Ascending aorta (tissue), 2 donors: ENCODE results near the gene PRR12. TPM values are rescaled to one million over a fixed set of nuclear protein-coding genes. Genes with fewer than 3 reads are reported as not detected.

Source experiments
- DNase-seq, 2 donors: peaks; one replicate each; pipeline ENCODE4 v3.0.0-alpha.2; 2019; ENCODE audit warnings: low spot score in 2 of 2
- H3K27ac ChIP-seq, 2 donors: fragments of 200-600 bp; sonication (generic); one replicate each; pipeline ENCODE4 v1.5.1; 2016 to 2017; ENCODE audit warnings: mild to moderate bottlenecking in 1 of 2
- H3K27me3 ChIP-seq: fragments of 200-600 bp; sonication (generic); one replicate; pipeline ENCODE4 v1.5.1; 2017
- H3K36me3 ChIP-seq, 2 donors: fragments of 200-600 bp; sonication (generic); one replicate each; pipeline ENCODE4 v1.5.1; 2016
- H3K4me1 ChIP-seq, 2 donors: fragments of 200-600 bp; sonication (generic); one replicate each; pipeline ENCODE4 v1.5.1; 2016 to 2017; ENCODE audit warnings: mild to moderate bottlenecking in 1 of 2
- H3K4me3 ChIP-seq, 2 donors: fragments of 200-600 bp; sonication (generic); one replicate each; pipeline ENCODE4 v1.5.1; 2016 to 2017; ENCODE audit warnings: mild to moderate bottlenecking in 1 of 2
- H3K9me3 ChIP-seq, 2 donors: fragments of 200-600 bp; sonication (generic); one replicate each; pipeline ENCODE4 v1.5.1; 2016
- intact Hi-C: fragments of 100-400 bp; cut with DNase I; formaldehyde crosslinking; loops from one replicate; pipeline ENCODE4 v1.15.1; 2023
- total RNA-seq: library from RNA; depleted of rRNA; stranded (reverse); fragments of >200 nt; gene quantifications from one replicate; pipeline ENCODE4 v1.1.0, GENCODE V29; 2016
- TF ChIP-seq, protein P1 (sequence below), 3 experiments: fragments of 200-600 bp in 2 of 3; fragments of 450-650 bp in 1 of 3; sonication (generic) in 2 of 3; IDR thresholded peaks; one replicate each; pipeline ENCODE4 v1.5.1; 2016 to 2019; ENCODE audit warnings: antibody characterized with exemption in 3 of 3, mild to moderate bottlenecking in 1 of 3, moderate library complexity in 1 of 3

PRR12 gene
- total RNA-seq, 1 donor from 2014 or later, result 23.6 TPM

DNA sequence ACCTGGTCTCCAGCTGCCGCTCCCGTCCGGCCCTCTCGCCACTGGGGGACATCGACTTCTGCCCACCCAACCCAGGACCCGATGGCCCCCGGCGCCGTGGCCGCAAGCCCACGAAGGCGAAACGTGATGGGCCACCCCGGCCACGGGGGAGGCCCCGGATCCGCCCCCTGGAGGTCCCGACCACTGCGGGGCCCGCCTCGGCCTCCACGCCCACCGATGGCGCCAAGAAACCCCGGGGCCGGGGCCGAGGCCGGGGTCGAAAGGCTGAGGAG lies 6.7 kb downstream of the PRR12 start:
- Histone ChIP-seq H3K36me3 (peaks cover 75 to 83% of the 10 kb centered on the region in 2 donors), H3K4me3 (no peak overlapping the region), H3K27me3 (no peaks in the 10 kb centered on the region), H3K27ac (no peak overlapping the region), H3K4me1 (peaks cover 2 to 9% of the 10 kb centered on the region in 2 donors), H3K9me3 (no peaks in the 10 kb centered on the region)
- DNase-seq, result no peak
- intact Hi-C loops, result no loop called here
- TF ChIP-seq, protein P1, sequence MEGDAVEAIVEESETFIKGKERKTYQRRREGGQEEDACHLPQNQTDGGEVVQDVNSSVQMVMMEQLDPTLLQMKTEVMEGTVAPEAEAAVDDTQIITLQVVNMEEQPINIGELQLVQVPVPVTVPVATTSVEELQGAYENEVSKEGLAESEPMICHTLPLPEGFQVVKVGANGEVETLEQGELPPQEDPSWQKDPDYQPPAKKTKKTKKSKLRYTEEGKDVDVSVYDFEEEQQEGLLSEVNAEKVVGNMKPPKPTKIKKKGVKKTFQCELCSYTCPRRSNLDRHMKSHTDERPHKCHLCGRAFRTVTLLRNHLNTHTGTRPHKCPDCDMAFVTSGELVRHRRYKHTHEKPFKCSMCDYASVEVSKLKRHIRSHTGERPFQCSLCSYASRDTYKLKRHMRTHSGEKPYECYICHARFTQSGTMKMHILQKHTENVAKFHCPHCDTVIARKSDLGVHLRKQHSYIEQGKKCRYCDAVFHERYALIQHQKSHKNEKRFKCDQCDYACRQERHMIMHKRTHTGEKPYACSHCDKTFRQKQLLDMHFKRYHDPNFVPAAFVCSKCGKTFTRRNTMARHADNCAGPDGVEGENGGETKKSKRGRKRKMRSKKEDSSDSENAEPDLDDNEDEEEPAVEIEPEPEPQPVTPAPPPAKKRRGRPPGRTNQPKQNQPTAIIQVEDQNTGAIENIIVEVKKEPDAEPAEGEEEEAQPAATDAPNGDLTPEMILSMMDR (IDR thresholded peaks at IDR 0.05), result no peak

DNA sequence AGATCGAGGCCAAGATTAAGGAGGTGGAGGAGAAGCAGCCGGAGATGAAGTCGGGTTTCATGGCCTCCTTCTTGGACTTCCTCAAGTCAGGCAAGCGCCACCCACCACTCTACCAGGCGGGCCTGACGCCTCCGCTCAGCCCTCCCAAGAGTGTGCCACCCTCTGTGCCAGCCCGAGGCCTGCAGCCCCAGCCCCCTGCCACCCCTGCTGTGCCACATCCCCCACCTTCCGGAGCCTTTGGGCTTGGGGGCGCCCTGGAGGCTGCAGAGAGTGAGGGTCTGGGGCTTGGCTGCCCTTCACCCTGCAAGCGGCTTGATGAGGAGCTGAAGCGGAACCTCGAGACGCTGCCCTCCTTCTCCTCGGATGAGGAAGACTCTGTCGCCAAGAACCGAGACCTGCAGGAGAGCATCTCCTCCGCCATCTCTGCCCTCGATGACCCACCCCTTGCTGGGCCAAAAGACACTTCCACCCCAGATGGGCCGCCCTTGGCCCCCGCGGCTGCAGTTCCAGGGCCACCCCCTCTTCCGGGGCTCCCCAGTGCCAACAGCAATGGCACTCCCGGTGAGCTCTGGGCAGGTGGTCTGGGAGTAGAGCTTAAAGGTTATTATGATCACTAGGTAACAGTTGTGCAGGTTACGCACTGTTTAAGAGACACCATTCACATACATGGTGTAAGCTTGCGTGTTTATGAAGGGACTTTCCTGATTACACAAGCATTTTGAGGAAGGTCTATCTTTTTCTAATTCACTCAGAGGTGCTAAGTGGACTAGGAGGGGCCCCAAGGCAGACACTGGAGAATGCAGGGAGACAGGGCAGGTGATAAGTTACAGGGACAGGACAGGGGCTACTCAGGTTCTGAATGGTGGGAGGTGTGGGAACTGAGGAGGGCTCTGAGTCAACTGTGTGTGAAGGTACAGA lies 8.7 kb downstream of the PRR12 start:
- Histone ChIP-seq H3K27me3 (no peaks in the 10 kb centered on the region), H3K36me3 (peaks cover 87 to 97% of the 10 kb centered on the region in 2 donors), H3K27ac (no peak overlapping the region), H3K4me1 (no peaks in the 10 kb centered on the region), H3K4me3 (no peak overlapping the region), H3K9me3 (no peaks in the 10 kb centered on the region)
- TF ChIP-seq, protein P1 (IDR thresholded peaks at IDR 0.05), result no peak
- intact Hi-C loops, result no loop called here
- no peak for DNase-seq

DNA sequence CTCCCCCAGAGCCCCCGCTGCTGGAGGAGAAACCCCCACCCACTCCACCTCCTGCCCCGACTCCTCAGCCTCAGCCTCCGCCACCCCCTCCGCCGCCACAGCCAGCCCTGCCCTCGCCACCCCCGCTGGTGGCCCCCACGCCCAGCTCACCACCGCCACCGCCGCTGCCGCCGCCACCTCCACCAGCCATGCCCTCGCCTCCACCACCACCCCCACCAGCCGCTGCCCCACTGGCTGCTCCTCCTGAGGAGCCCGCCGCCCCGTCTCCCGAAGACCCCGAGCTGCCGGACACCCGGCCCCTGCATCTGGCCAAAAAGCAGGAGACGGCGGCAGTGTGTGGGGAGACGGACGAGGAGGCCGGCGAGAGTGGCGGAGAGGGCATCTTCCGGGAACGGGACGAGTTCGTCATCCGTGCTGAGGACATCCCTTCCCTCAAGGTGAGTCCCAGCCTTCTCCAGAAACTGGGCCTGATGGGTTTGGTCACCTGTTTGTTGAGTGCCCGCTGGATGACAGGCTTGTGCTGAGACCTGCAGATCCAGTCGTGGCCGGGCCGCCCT lies 10.6 kb downstream of the PRR12 start:
- H3K36me3 ChIP-seq, result peaks cover 72 to 93% of the 10 kb centered on the region in 2 donors

DNA sequence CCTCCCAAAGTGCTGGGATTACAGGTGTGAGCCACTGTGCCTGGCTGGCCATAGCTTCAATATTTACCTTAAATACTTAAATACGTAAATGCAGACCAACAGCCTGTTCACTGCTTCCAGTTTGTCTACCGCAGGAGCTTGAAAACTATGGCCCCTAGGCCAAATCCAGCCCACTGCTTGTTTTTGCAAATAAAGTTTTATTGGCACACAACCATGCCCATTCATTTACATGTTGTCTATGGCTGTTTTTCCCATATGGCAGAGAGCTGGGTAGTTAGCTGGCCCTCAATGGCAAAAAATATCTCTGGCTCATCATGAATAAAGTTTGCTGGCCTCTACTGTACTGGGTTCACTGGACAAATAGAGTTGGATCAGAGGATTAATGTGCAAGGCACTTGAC lies 11.8 kb downstream of the PRR12 start:
- Histone ChIP-seq H3K36me3 (peaks cover 66 to 86% of the 10 kb centered on the region in 2 donors), H3K27me3 (no peaks in the 10 kb centered on the region), H3K4me1 (no peaks in the 10 kb centered on the region), H3K27ac (no peak overlapping the region), H3K9me3 (no peaks in the 10 kb centered on the region), H3K4me3 (no peak overlapping the region)
- TF ChIP-seq, protein P1 (IDR thresholded peaks at IDR 0.05), result no peak
- intact Hi-C loops, result no loop called here
- no peak for DNase-seq

More for the DNA sequence above, 10.6 kb downstream of the PRR12 start:
- no peak for DNase-seq
- TF ChIP-seq, protein P1 (IDR thresholded peaks at IDR 0.05), result no peak
- Histone ChIP-seq H3K4me3 (no peak overlapping the region), H3K27me3 (no peaks in the 10 kb centered on the region), H3K4me1 (no peaks in the 10 kb centered on the region), H3K27ac (no peak overlapping the region), H3K9me3 (no peaks in the 10 kb centered on the region)
- intact Hi-C loops, result no loop called here

DNA sequence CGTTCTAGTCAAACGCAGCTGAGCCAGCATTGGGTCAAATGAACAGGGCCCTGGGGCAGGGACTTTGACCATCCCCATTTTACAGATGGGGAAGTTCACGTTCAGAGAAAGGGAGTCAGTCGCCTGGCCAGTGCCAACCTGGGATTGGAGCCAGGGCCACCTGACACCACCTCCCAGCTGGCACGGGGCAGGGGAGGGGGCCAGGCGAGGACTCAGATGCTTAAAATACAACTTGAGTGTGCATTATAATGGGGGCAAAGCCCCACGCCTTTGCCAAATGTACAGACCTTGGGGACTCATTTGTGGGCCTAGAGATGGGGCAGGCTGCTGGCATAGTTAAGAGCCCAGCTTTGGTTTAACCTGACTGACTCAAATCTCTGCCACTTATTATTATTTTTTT lies 14.6 kb downstream of the PRR12 start:
- no peaks in the 10 kb centered on the region for H3K4me1 ChIP-seq
- H3K36me3 ChIP-seq, result peaks cover 70 to 87% of the 10 kb centered on the region in 2 donors
- no peak for DNase-seq
- no peak overlapping the region for H3K4me3 ChIP-seq
- intact Hi-C loops, result no loop called here
- no peaks in the 10 kb centered on the region for H3K27me3 ChIP-seq
- H3K9me3 ChIP-seq, result no peaks in the 10 kb centered on the region
- peak overlapping the region in 1 of 2 donors; percentile 27 for H3K27ac ChIP-seq
- TF ChIP-seq, protein P1 (IDR thresholded peaks at IDR 0.05), result no peak
